Testis (tissue), 2 donors: ENCODE data around the gene CALD1.

ENCODE experiments used
- CTCF ChIP-seq, 3 experiments: fragments of 450-650 bp in 2 of 3; fragments of 200-600 bp in 1 of 3; sonication (generic) in 1 of 3; IDR thresholded peaks; one replicate each; pipeline ENCODE4 v1.5.1; 2016 to 2019; ENCODE audit warnings: antibody characterized with exemption in 3 of 3, mild to moderate bottlenecking in 2 of 3, moderate library complexity in 1 of 3
- POLR2A ChIP-seq: fragments of 450-650 bp; IDR thresholded peaks from one replicate; pipeline ENCODE4 v1.6.1; 2017; ENCODE audit warnings: antibody characterized with exemption, mild to moderate bottlenecking, moderate library complexity

DNA sequence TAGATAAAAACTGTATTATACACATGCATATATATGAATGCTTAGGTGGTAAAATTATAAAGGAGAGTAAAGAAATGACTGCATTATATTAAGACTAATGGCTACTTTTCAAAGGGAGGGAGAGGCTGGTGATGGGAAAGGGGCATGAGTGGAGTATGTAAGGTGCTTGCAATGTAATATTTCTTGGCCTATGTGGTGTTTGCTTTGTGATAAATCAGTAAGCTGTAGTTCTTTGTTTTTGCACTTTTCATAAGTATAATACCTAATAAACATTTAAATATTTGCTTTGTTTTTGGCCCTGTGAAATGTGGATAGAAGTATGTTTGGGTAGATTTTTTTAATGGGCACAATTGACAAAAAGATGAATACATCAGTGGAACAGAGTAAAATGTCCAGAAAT is 232.8 kb downstream of the CALD1 start:
- TF ChIP-seq CTCF (IDR thresholded peaks at IDR 0.05) (no peak), POLR2A (no peak)
